ENCODE measurements around the gene GPR107. TPM values are rescaled to one million over a fixed set of nuclear protein-coding genes. Genes with fewer than 3 reads are reported as not detected.

Gene GPR107
- total and polyA plus RNA-seq, 3 donors from 2014 or later, result 41.1 to 53.4 (median 49.1) TPM

GRCh38 chr9:130156672-130157071 is 103.0 kb downstream of the GPR107 start:
- no peaks in the 10 kb centered on the region for H3K9me3 ChIP-seq
- H3K27me3 ChIP-seq, result no peaks in the 10 kb centered on the region
- DNase-seq, result no peak
- TF ChIP-seq POLR2A (IDR thresholded peaks at IDR 0.05), result no peak
- no peak for TF ChIP-seq CTCF (IDR thresholded peaks at IDR 0.05)
- H3K27ac ChIP-seq, result no peak overlapping the region
- no peaks in the 10 kb centered on the region for H3K4me1 ChIP-seq
- WGBS, 2 donors, result 67 to 82% methylated on average over 2 to 6 of the region's 6 CpGs
- no peaks in the 10 kb centered on the region for H3K36me3 ChIP-seq (ENCODE audit: low read depth, missing control alignments)
- H3K4me3 ChIP-seq, result no peak overlapping the region
- intact Hi-C loops (cut with DNase I; ENCODE audit: low total_unique reads), result no loop called here

- no peaks in the 10 kb centered on the region for H3K36me3 ChIP-seq (ENCODE audit: low read depth, missing control alignments)
- no peaks in the 10 kb centered on the region for H3K4me1 ChIP-seq
- H3K27ac ChIP-seq, result no peak overlapping the region
- H3K27me3 ChIP-seq, result no peaks in the 10 kb centered on the region
- WGBS, 2 donors, result 88 to 94% methylated on average over 6 to 7 of the region's 7 CpGs
- DNase-seq, result no peak
- no peaks in the 10 kb centered on the region for H3K9me3 ChIP-seq
- intact Hi-C loops (cut with DNase I; ENCODE audit: low total_unique reads), result no loop called here
- no peak for TF ChIP-seq POLR2A (IDR thresholded peaks at IDR 0.05)
- TF ChIP-seq CTCF (IDR thresholded peaks at IDR 0.05), result no peak
- no peak overlapping the region for H3K4me3 ChIP-seq
Measured at GRCh38 chr9:130157079-130157478, 103.4 kb downstream of the GPR107 start.

GRCh38 chr9:130158001-130158400 is 104.3 kb downstream of the GPR107 start:
- no peak for DNase-seq
- H3K27ac ChIP-seq, result no peak overlapping the region
- H3K4me1 ChIP-seq, result no peaks in the 10 kb centered on the region
- TF ChIP-seq POLR2A (IDR thresholded peaks at IDR 0.05) (no peak), CTCF (IDR thresholded peaks at IDR 0.05) (no peak)
- H3K36me3 ChIP-seq (ENCODE audit: low read depth, missing control alignments), result no peaks in the 10 kb centered on the region
- H3K9me3 ChIP-seq, result no peaks in the 10 kb centered on the region
- intact Hi-C loops (cut with DNase I; ENCODE audit: low total_unique reads), result no loop called here
- 91 to 100% methylated on average over 4 to 8 of the region's 8 CpGs for WGBS, 2 donors
- no peak overlapping the region for H3K4me3 ChIP-seq
- no peaks in the 10 kb centered on the region for H3K27me3 ChIP-seq

GRCh38 chr9:130159057-130159456 is 105.4 kb downstream of the GPR107 start:
- no peak overlapping the region for H3K27ac ChIP-seq
- H3K4me1 ChIP-seq, result no peaks in the 10 kb centered on the region
- no peaks in the 10 kb centered on the region for H3K36me3 ChIP-seq (ENCODE audit: low read depth, missing control alignments)
- H3K27me3 ChIP-seq, result no peaks in the 10 kb centered on the region
- DNase-seq, result no peak
- TF ChIP-seq CTCF (IDR thresholded peaks at IDR 0.05) (no peak), POLR2A (IDR thresholded peaks at IDR 0.05) (no peak)
- H3K4me3 ChIP-seq, result no peak overlapping the region
- no peaks in the 10 kb centered on the region for H3K9me3 ChIP-seq
- WGBS, 2 donors, result 91 to 93% methylated on average over 8 of the region's 8 CpGs
- intact Hi-C loops (cut with DNase I; ENCODE audit: low total_unique reads), result no loop called here

- intact Hi-C loops (cut with DNase I; ENCODE audit: low total_unique reads), result no loop called here
- Histone ChIP-seq H3K27ac (no peak overlapping the region), H3K9me3 (no peaks in the 10 kb centered on the region), H3K4me3 (no peak overlapping the region), H3K4me1 (no peaks in the 10 kb centered on the region), H3K36me3 (ENCODE audit: low read depth, missing control alignments) (no peaks in the 10 kb centered on the region), H3K27me3 (no peaks in the 10 kb centered on the region)
- 88 to 90% methylated on average over 8 to 10 of the region's 10 CpGs for WGBS, 2 donors
- TF ChIP-seq POLR2A (IDR thresholded peaks at IDR 0.05) (no peak), CTCF (IDR thresholded peaks at IDR 0.05) (no peak)
- DNase-seq, result no peak
Measured at GRCh38 chr9:130159915-130160670, 106.4 kb downstream of the GPR107 start.
